ENCODE results near the gene HES7.
A peak's percentile ranks its signal among the peaks of the same experiment; 100 is the strongest.

HES7 gene

GRCh38 chr17:8125154-8125946 is 1.4 kb upstream of the HES7 start:
- no peaks in the 10 kb centered on the region for H3K9me3 ChIP-seq (ENCODE audit: insufficient read depth, low read length)
- no peaks in the 10 kb centered on the region for H3K27me3 ChIP-seq (ENCODE audit: low read depth, low read length)
- H4K20me1 ChIP-seq (ENCODE audit: insufficient read depth, low read length), result no peaks in the 10 kb centered on the region
- no peaks in the 10 kb centered on the region for H3K79me2 ChIP-seq (ENCODE audit: low read length)
- H3K36me3 ChIP-seq (replicated peaks; ENCODE audit: low read depth, low read length), result no peaks in the 10 kb centered on the region
- peak overlapping the region; percentile 47; the same call in 1 of the 2 replicates for H3K27ac ChIP-seq (ENCODE audit: low read length)
- peak overlapping the region; percentile 99 for H3K4me2 ChIP-seq (ENCODE audit: low read length)
- peak overlapping the region; percentile 94; the same call in 1 of the 2 replicates for H2AFZ ChIP-seq (ENCODE audit: low read depth, low read length)
- TF ChIP-seq CTCF (IDR thresholded peaks at IDR 0.05; ENCODE audit: low read depth, low read length) (no peak), EZH2phosphoT487 (IDR thresholded peaks at IDR 0.05; ENCODE audit: low read depth) (no peak)
- peaks cover 12% of the 10 kb centered on the region; the same call in 1 of the 2 replicates for H3K4me1 ChIP-seq (ENCODE audit: low read length)
- H3K9ac ChIP-seq (ENCODE audit: low read length), result peak overlapping the region; percentile 80
- peak overlapping the region; percentile 100 for H3K4me3 ChIP-seq (ENCODE audit: low read length)

- peak overlapping the region; percentile 100 for H3K4me3 ChIP-seq (ENCODE audit: low read length)
- no peak for TF ChIP-seq CTCF (IDR thresholded peaks at IDR 0.05; ENCODE audit: low read depth, low read length)
- TF ChIP-seq EZH2phosphoT487 (IDR thresholded peaks at IDR 0.05; ENCODE audit: low read depth), result no peak
- H3K27ac ChIP-seq (ENCODE audit: low read length), result no peak overlapping the region
- H3K9ac ChIP-seq (ENCODE audit: low read length), result peak overlapping the region; percentile 80
- no peaks in the 10 kb centered on the region for H3K79me2 ChIP-seq (ENCODE audit: low read length)
- peak overlapping the region; percentile 33; the same call in 1 of the 2 replicates for H2AFZ ChIP-seq (ENCODE audit: low read depth, low read length)
- no peaks in the 10 kb centered on the region for H3K36me3 ChIP-seq (replicated peaks; ENCODE audit: low read depth, low read length)
- H4K20me1 ChIP-seq (ENCODE audit: insufficient read depth, low read length), result no peaks in the 10 kb centered on the region
- H3K4me2 ChIP-seq (ENCODE audit: low read length), result peak overlapping the region; percentile 99
- H3K9me3 ChIP-seq (ENCODE audit: insufficient read depth, low read length), result no peaks in the 10 kb centered on the region
- no peaks in the 10 kb centered on the region for H3K27me3 ChIP-seq (ENCODE audit: low read depth, low read length)
- H3K4me1 ChIP-seq (ENCODE audit: low read length), result peaks cover 12% of the 10 kb centered on the region; the same call in 1 of the 2 replicates
Observed at GRCh38 chr17:8124350-8125153, 646 bp upstream of the HES7 start.

- Histone ChIP-seq H3K27ac (ENCODE audit: low read length) (no peak overlapping the region), H3K27me3 (ENCODE audit: low read depth, low read length) (no peaks in the 10 kb centered on the region), H4K20me1 (ENCODE audit: insufficient read depth, low read length) (no peaks in the 10 kb centered on the region), H3K9me3 (ENCODE audit: insufficient read depth, low read length) (no peaks in the 10 kb centered on the region), H3K36me3 (replicated peaks; ENCODE audit: low read depth, low read length) (no peaks in the 10 kb centered on the region), H3K79me2 (ENCODE audit: low read length) (no peaks in the 10 kb centered on the region), H3K4me3 (ENCODE audit: low read length) (peak overlapping the region; percentile 100), H3K4me1 (ENCODE audit: low read length) (peaks cover 13% of the 10 kb centered on the region; the same call in 1 of the 2 replicates), H2AFZ (ENCODE audit: low read depth, low read length) (0 out of 2 replicates have a peak overlapping the region, but pooled peaks have one; percentile 80), H3K9ac (ENCODE audit: low read length) (peak overlapping the region; percentile 80), H3K4me2 (ENCODE audit: low read length) (peak overlapping the region; percentile 99)
- TF ChIP-seq CTCF (IDR thresholded peaks at IDR 0.05; ENCODE audit: low read depth, low read length) (no peak), EZH2phosphoT487 (IDR thresholded peaks at IDR 0.05; ENCODE audit: low read depth) (no peak)
Observed at GRCh38 chr17:8122924-8123694, 797 bp downstream of the HES7 start.
